HG03064 (cell line): ENCODE measurements around the gene FAM83F.
"Not testable (repeated sequence)": the region's sequence is repeated elsewhere in the genome, so short reads cannot be mapped to it uniquely, and the experiment has no call there.

Experiments used
- ATAC-seq: cut with Tn5 transposase; IDR thresholded peaks from one replicate; pipeline ENCODE4 v1.9.1; 2021; ENCODE audit warnings: low read depth; ENCODE audit not compliant: unreplicated experiment

Gene FAM83F

GRCh38 chr22:39994566-39995392, at the start of gene FAM83F:
Gene FAM83F (plus strand): TSS chr22:39994954. CDS start chr22:39995043, 89 bp downstream.
- ATAC-seq = no peak

- no peak for ATAC-seq
Measured at GRCh38 chr22:39946126-39946502, 48.6 kb upstream of the FAM83F start.

DNA sequence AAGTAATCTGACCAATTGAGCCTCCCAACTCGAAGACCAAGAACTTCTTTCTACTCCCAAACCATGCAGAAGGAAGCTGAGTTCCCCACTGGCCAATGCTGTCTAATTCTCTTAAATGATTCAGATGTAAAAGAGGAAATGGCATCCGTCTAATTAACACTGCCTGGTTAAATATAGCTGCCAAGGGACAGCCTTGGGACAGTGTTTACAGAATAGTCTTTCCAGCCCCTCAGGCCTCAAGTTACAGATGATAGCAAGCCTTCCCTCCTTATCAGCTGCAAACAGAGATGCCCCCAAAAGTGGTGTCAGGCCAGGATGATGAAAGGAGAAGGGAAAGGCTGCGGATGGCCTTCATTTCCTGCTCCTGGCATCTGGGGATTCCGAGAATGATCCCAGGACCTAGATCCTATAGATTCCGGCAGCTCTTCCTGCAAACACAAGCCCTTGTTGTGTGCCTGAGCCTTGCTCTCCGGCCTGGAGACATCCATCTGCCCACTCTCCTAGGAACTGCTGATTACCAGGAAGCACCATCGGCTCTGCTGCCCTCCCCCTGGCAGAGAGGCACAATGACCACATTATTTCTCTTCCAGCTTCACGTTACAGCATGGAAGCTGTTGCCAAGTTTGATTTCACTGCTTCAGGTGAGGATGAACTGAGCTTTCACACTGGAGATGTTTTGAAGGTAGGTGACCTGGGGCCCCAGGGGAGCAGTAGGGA, 48.1 kb upstream of the FAM83F start:
- no peak for ATAC-seq

DNA sequence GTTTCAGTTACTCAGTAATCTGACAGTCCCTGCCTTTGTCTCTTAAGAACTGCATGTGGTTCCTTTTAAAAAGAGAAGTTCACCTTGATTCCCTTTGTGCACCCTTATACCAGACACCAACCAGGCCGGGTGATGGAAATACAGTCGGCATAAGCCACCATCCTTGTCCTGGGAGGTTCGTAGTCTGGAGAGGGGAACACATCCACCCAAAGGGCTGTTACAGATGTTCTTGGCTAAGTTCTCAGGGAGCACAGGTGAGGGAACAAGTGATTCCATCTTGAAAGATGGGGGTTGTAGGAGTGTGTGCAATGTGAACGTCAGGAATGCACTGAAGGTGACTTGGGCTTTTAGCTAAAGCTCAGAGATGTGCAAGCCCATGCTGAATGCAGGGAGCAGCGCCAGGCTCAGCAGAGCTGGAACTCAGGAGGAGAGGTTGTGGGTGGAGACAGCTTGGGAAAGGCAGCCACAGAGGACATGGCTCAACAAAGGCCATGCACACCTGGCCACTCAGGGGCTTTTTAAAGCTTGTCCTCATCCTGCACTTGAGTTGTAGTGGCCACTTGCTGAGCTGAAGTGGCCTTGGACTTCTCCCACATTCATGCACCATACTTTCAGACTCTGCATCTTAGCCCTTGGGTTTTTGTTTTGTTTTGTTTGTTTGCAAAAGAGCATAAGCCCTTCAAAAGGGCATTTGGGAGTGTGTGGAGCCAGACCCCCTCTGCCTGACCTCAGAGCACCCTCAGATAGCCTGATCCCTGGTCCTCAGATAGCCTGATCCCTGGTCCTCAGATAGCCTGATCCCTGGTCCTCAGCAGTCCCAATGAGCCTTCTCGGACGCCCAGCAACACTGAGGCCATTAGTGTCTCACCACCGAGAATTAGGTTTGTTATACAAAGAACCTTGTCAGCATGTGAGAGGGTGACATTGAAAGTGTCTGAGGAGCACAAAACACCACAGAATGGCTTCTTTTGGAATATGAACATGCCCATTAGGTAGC, 47.2 kb upstream of the FAM83F start:
- ATAC-seq = no peak

GRCh38 chr22:39949964-39950737, 44.6 kb upstream of the FAM83F start:
- no peak for ATAC-seq

DNA sequence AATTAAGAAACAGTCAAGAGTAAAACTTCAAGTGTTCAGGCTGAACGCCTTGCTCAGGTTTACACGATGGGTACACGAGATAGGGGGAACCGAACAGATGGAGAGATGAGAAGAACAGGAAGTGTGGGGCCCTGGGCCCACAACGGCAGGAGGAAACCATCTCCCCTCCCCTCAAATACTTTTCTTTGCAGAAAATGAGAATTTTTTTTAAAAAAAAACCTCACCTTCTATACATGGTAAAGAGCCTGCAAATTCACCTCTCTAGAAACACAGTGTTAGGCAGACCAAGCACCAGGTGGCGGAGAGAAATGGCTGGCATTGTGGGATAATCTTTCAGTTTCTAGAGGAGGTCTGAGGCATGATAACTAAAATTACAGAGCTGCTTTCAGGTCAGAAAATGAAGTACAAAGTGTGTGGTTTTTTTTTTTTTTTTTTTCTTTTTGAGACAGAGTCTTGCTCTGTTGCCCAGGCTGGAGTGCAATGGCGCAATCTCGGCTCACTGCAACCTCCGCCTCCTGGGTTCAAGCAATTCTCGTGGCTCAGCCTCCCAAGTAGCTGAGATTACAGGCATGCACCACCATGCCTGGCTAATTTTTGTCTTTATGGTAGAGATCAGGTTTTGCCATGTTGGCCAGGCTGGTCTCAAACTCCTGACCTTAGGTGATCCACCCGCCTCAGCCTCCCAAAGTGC, 43.0 kb upstream of the FAM83F start:
- ATAC-seq = not testable (repeated sequence)

GRCh38 chr22:39952347-39952746, 42.4 kb upstream of the FAM83F start:
- no peak for ATAC-seq

GRCh38 chr22:39953101-39953500, 41.7 kb upstream of the FAM83F start:
- ATAC-seq = no peak

DNA sequence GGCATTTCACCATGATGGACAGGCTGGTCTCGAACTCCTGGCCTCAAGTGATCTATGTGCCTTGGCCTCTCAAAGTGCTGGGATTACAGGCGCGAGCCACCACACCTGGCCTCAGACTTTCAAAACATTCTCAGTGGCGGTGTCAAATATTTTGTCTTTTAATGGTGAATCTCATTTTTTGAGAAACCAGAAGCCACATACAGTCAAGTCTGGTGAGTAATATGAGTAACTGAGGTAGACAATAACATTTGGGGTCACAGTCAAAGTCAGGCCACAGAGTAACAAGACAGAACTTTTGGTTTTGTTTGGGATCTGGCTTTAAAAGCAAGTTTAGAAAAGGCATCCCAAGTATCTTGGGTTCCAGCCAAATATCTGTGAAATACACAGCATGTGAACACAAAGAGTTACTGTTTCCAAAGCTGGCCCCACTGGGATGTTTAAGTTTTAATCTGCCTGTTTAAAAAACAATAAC, 40.1 kb upstream of the FAM83F start:
- no peak for ATAC-seq

- no peak for ATAC-seq
Measured at GRCh38 chr22:39955675-39956074, 39.1 kb upstream of the FAM83F start.

DNA sequence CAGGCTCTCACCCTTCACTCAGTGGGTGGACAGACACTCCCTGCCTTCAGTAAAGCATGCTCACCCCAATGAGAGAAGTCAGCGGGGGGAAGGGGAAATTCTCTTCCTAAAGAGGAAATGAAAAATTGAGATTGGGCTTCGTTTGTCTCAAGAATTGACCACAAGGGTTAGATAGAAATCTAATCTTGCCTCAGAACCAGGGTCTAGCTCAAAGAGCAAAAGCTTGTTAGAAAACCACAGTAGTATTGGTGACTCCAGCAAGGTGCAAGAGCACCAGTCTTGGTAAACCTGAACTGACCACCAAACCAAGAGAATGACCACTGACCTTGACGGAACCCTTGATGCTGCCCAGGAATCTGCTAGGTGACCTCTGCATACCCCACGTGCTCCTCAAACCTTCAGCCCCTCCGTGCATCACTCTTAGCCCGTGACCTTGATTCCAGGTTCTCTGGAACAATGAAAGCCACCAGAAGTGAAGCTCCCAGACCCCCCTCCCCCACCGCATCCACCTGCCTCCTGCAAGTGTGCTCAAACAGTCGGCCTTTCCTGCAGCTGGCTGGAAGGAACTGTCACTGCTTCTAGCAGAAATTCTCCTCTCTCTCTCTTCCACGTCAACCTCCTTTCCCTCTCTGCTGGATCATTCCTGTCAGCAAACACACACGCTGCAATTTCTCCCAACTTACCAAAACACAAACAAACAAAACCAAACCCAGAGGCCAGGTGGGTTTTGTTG, 37.7 kb upstream of the FAM83F start:
- ATAC-seq = no peak

GRCh38 chr22:39958009-39958711, 36.6 kb upstream of the FAM83F start:
- ATAC-seq = no peak

GRCh38 chr22:39958949-39959639, 35.7 kb upstream of the FAM83F start:
- no peak for ATAC-seq

GRCh38 chr22:39959640-39960447, 34.9 kb upstream of the FAM83F start, which contains the start of gene TMA7B:
Gene TMA7B (plus strand): TSS chr22:39960397. CDS start chr22:39964375, 3,978 bp downstream.
- no peak for ATAC-seq

- ATAC-seq = peak; percentile 76
Measured at GRCh38 chr22:39960791-39961746, 33.7 kb upstream of the FAM83F start.
